ENCODE results near the gene GPR55.

The GPR55 gene

DNA sequence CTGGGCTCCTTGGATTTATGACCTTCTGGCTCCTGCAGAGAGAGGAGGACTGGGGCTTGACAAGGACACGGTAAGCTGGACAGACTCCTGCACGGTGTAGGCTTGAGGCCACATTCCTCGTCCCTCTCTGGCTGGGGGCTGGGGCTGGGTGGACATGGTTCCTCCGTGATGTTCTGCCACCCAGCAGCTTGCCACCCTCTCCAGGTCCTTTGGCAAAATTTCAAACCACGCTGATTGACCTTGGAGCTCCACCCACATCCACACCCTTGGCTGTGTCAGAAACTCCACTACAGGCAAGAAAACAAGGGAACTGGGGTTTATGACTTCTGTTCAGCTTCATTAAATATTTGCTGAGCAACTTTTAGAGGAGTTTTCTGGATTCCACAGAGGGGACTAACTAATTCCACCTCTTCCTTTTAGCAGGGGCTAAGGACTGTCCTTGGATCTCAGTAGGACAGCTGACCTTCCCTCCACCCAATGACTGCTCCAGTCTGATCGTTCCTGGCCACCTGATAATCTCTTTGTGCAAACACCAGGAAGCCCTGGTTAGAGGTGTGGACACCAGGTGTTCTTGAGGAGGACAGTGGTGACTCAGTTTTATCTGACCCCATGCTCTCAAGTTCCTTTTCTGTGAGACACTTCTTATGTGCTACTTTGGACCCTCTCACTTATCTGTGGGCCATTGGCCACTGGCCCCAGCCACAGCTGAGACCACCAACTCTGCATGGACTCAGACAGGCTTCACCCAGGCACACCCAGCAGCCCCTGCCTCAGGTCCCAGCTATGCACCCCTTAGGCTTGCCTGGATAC lies 29.3 kb downstream of the GPR55 start:
- TF ChIP-seq, protein P1, sequence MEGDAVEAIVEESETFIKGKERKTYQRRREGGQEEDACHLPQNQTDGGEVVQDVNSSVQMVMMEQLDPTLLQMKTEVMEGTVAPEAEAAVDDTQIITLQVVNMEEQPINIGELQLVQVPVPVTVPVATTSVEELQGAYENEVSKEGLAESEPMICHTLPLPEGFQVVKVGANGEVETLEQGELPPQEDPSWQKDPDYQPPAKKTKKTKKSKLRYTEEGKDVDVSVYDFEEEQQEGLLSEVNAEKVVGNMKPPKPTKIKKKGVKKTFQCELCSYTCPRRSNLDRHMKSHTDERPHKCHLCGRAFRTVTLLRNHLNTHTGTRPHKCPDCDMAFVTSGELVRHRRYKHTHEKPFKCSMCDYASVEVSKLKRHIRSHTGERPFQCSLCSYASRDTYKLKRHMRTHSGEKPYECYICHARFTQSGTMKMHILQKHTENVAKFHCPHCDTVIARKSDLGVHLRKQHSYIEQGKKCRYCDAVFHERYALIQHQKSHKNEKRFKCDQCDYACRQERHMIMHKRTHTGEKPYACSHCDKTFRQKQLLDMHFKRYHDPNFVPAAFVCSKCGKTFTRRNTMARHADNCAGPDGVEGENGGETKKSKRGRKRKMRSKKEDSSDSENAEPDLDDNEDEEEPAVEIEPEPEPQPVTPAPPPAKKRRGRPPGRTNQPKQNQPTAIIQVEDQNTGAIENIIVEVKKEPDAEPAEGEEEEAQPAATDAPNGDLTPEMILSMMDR (IDR thresholded peaks at IDR 0.05; ENCODE audit: low read depth, low read length, missing control alignments): no peak
- H3K4me3 ChIP-seq (replicated peaks; ENCODE audit: low read depth, low read length): no peak overlapping the region
- DNase-seq (ENCODE audit: extremely low read depth, low read depth): no peak

DNA sequence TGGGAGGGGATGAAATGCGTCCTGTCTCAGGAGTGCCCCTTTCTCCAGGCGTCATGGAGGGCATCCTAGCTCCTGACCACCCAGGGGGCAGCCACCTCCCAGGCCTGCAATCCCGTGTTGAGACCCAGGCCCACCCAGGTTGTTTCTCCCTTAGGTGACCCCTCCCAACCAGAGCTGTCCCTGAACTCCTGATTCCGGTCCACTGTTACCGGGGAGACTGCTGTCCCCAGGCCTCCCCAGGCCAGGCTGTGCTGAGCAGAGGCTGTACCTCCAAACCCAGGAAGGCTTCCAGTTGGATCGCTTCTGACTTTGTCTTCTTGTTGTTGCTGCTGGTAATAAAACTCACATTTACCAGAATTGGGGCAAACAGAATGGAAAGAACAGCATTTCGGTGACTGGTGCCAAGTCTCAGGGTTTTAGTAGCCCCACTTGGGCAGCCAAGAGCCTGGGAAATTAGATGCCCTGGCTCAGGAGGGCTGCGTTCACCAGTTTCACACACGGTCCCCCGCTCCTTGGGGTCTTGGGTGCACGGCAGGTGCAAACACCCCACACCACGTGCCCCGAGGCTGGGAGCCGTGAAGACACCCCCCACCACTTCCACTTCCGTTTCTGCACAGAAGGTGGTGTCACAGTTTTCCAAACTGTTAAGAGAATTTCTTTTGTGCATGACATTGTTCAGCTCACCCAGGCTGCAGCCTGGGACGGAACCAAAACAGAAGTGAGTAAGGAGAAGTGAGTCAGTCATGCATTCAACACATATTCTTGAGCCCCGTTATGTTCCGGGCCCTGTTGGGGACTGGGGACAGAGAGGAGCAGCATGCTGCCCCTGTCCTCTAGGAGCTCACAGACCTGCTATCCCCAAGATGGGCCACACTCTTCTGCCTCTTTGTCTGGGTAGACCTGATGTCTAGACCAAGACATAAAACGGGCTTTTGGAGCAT lies 30.9 kb downstream of the GPR55 start:
- no peak for DNase-seq (ENCODE audit: extremely low read depth, low read depth)
- no peak overlapping the region for H3K4me3 ChIP-seq (replicated peaks; ENCODE audit: low read depth, low read length)
- TF ChIP-seq, protein P1 (IDR thresholded peaks at IDR 0.05; ENCODE audit: low read depth, low read length, missing control alignments): no peak

DNA sequence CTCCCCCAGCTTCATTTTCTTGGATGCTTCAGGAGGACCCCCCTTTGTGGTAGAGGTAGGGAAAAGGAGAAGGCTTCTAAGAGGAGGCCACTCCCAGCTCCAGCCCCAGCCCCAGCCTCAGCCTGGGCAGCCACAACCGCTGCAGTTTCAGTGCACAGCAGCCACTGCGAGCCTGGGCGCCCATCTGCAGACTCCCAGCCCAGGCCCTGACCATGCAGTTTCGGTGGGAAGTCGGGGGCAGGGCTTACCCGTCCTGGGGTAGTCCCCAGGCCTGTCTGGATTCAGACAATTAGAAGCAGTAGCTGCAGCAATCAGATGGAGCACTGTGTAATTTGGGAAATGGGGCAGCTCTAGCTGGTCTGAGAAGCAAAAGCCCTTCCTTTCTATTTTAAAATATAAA lies 31.7 kb downstream of the GPR55 start:
- H3K4me3 ChIP-seq (replicated peaks; ENCODE audit: low read depth, low read length): no peak overlapping the region
- TF ChIP-seq, protein P1 (IDR thresholded peaks at IDR 0.05; ENCODE audit: low read depth, low read length, missing control alignments): no peak
- DNase-seq (ENCODE audit: extremely low read depth, low read depth): no peak

DNA sequence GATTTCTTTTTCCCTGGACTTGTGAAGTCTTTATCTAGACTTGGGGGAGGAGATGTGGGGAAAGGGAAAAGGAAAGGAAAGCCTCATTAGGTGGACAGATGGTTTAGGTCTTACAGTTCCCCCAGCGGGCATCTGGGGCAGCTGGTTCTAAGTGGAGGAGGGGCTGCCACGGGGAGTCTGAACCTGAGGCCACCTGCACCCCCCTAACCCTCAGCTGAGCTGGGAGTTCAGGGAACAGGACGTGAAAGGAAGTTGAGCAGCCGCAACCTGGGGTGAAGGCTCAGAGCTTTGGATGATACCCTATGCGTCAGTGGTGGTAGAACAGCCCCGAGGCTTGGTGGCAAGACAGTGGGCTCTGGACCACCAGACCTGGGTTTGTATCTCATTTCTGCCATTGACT lies 33.5 kb downstream of the GPR55 start:
- no peak overlapping the region for H3K4me3 ChIP-seq (replicated peaks; ENCODE audit: low read depth, low read length)
- no peak for DNase-seq (ENCODE audit: extremely low read depth, low read depth)
- TF ChIP-seq, protein P1 (IDR thresholded peaks at IDR 0.05; ENCODE audit: low read depth, low read length, missing control alignments): no peak

DNA sequence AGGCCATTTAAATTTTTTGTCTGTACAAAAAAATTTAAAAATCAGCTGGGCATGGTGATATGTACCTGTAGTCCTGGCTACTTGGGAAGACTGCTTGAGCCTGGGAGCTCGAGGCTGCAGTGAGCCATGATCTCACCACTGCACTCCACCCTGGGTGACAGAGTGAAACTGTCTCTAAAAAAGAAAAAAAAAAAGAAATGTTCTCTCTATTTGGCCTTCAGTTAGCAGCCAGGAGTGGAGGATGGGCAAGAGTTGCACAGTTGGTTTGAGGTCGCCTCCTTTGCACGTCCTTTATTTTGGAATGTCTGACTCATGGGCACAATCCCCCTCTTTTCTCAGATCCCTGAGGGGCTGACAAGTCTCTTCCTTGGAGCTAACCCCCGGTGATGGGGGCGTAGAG lies 34.0 kb downstream of the GPR55 start:
- no peak for DNase-seq (ENCODE audit: extremely low read depth, low read depth)
- H3K4me3 ChIP-seq (replicated peaks; ENCODE audit: low read depth, low read length): no peak overlapping the region
- TF ChIP-seq, protein P1 (IDR thresholded peaks at IDR 0.05; ENCODE audit: low read depth, low read length, missing control alignments): no peak

DNA sequence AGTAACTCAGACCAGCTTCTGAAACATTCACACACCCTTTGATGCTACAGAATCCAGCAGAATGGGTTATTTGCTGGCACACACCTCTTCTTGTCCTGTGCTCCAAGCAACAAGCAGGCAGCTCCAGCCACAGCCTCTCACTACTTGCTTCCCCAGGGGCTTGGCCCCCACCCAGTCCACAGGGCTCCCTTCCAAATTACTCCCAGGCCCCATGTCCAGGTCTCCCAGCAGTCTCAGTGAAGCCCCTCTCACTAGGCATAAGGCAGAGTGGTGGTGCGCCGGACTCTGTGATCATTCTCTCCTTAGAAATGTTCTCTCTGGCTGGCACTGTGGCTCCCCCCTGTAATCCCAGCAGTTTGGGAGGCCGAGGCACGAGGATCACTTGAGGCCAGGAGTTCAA lies 34.4 kb downstream of the GPR55 start:
- DNase-seq (ENCODE audit: extremely low read depth, low read depth): no peak
- TF ChIP-seq, protein P1 (IDR thresholded peaks at IDR 0.05; ENCODE audit: low read depth, low read length, missing control alignments): no peak
- H3K4me3 ChIP-seq (replicated peaks; ENCODE audit: low read depth, low read length): no peak overlapping the region

All from HFF-Myc (cell line).